Stimulated activated CD4-positive, alpha-beta T cell treated with anti-CD3 and anti-CD28 coated beads, Interleukin-12 subunit alpha, Interleukin-12 subunit beta, amount 100 ng/mL, for 48 hours (primary cell): ENCODE results near the gene GRAP.
"Not testable (repeated sequence)": the region's sequence is repeated elsewhere in the genome, so short reads cannot be mapped to it uniquely, and the experiment has no call there.

Experiments used
- DNase-seq, 3 donors: peaks; one replicate each; pipeline ENCODE4 v3.0.0-alpha.2; 2020; ENCODE audit warnings: low read depth in 2 of 3, low spot score in 1 of 3

The GRAP gene

GRCh38 chr17:19042369-19042768 is 4.4 kb downstream of the GRAP start:
- not testable (repeated sequence) for DNase-seq

GRCh38 chr17:19041871-19042270 is 4.9 kb downstream of the GRAP start:
- not testable (repeated sequence) for DNase-seq

GRCh38 chr17:19040350-19040749 is 6.4 kb downstream of the GRAP start:
- not testable (repeated sequence) for DNase-seq

GRCh38 chr17:19038730-19039129 is 8.0 kb downstream of the GRAP start:
- DNase-seq, result not testable (repeated sequence)

GRCh38 chr17:19038007-19038406 is 8.8 kb downstream of the GRAP start:
- DNase-seq, result not testable (repeated sequence)

GRCh38 chr17:19037547-19037946 is 9.2 kb downstream of the GRAP start:
- DNase-seq, result not testable (repeated sequence)

GRCh38 chr17:19036186-19036585 is 10.6 kb downstream of the GRAP start:
- DNase-seq, result not testable (repeated sequence)

- not testable (repeated sequence) for DNase-seq
These were observed 14.3 kb downstream of the GRAP start for GRCh38 chr17:19032377-19032988.

GRCh38 chr17:19031729-19032128 is 15.0 kb downstream of the GRAP start:
- peak in 2 of 3 donors; percentile 39 to 69 for DNase-seq

GRCh38 chr17:19030771-19031449 is 15.8 kb downstream of the GRAP start:
- DNase-seq, result not testable (repeated sequence)

GRCh38 chr17:19029740-19030139 is 17.0 kb downstream of the GRAP start:
- not testable (repeated sequence) for DNase-seq

GRCh38 chr17:19028671-19029070 is 18.1 kb downstream of the GRAP start:
- not testable (repeated sequence) for DNase-seq

GRCh38 chr17:19024101-19025078 is 22.4 kb downstream of the GRAP start:
- no peak for DNase-seq

- no peak for DNase-seq
These were observed 23.4 kb downstream of the GRAP start for GRCh38 chr17:19023209-19023999.

- no peak for DNase-seq
These were observed 24.0 kb downstream of the GRAP start for GRCh38 chr17:19022747-19023146.

GRCh38 chr17:19022128-19022527 is 24.6 kb downstream of the GRAP start:
- no peak for DNase-seq

GRCh38 chr17:19021622-19022083 is 25.1 kb downstream of the GRAP start:
- peak; percentile 23 to 36 (median 36) for DNase-seq

- not testable (repeated sequence) for DNase-seq
These were observed 25.6 kb downstream of the GRAP start for GRCh38 chr17:19021011-19021621.

- no peak for DNase-seq
These were observed 26.7 kb downstream of the GRAP start for GRCh38 chr17:19020016-19020415.
